KMS-11 (cell line): ENCODE measurements around the gene GPC3.

Experiments used
- H2AFZ ChIP-seq: fragments of 200-600 bp; sonication (generic); 2 replicates; pipeline ENCODE4 v1.6.1; 2016; ENCODE audit warnings: antibody characterized with exemption, mixed run types, low read depth
- H3K27ac ChIP-seq: fragments of 200-600 bp; sonication (generic); 2 replicates; pipeline ENCODE4 v1.6.1; 2016; ENCODE audit warnings: mild to moderate bottlenecking, mixed run types
- H3K27me3 ChIP-seq: fragments of 200-600 bp; sonication (generic); 2 replicates; pipeline ENCODE4 v1.6.1; 2017; ENCODE audit warnings: mild to moderate bottlenecking, low read depth, mixed run types, moderate library complexity; ENCODE audit not compliant: insufficient read depth
- H3K36me3 ChIP-seq: fragments of 200-600 bp; sonication (generic); 2 replicates; pipeline ENCODE4 v1.6.1; 2017; ENCODE audit warnings: mild to moderate bottlenecking, mixed run types; ENCODE audit not compliant: insufficient read depth
- H3K4me1 ChIP-seq: fragments of 200-600 bp; sonication (generic); 2 replicates; pipeline ENCODE4 v1.6.1; 2016; ENCODE audit warnings: mild to moderate bottlenecking, low read depth, mixed run types; ENCODE audit not compliant: poor library complexity, severe bottlenecking
- H3K4me2 ChIP-seq: fragments of 200-600 bp; sonication (generic); 2 replicates; pipeline ENCODE4 v1.7.0; 2016; ENCODE audit warnings: mild to moderate bottlenecking, mixed run types
- H3K4me3 ChIP-seq: fragments of 200-600 bp; sonication (generic); IDR thresholded peaks from 2 replicates; pipeline ENCODE4 v1.6.1; 2017; ENCODE audit warnings: low read depth, low read length, mixed read lengths; ENCODE audit not compliant: insufficient read depth
- H3K79me2 ChIP-seq: fragments of 200-600 bp; sonication (generic); 2 replicates; pipeline ENCODE4 v1.6.1; 2016; ENCODE audit warnings: low read depth, mixed run types; ENCODE audit not compliant: insufficient read depth
- H3K9ac ChIP-seq: fragments of 200-600 bp; sonication (generic); 2 replicates; pipeline ENCODE4 v1.6.1; 2016; ENCODE audit warnings: mild to moderate bottlenecking, mixed run types
- H4K20me1 ChIP-seq: fragments of 200-600 bp; sonication (generic); 2 replicates; pipeline ENCODE4 v1.6.1; 2016; ENCODE audit warnings: mild to moderate bottlenecking, mixed run types; ENCODE audit not compliant: insufficient read depth
- CTCF ChIP-seq: fragments of 200-600 bp; sonication (generic); conservative IDR thresholded peaks from 2 replicates; pipeline ENCODE4 v1.6.1; 2017; ENCODE audit warnings: low read depth, mild to moderate bottlenecking, antibody characterized with exemption, low read length, moderate library complexity, mixed read lengths

The GPC3 gene

GRCh38 chrX:133999031-133999705, 13.8 kb upstream of the GPC3 start:
- Histone ChIP-seq H3K4me2 (no peak overlapping the region), H3K27ac (no peak overlapping the region), H3K79me2 (no peaks in the 10 kb centered on the region), H3K4me1 (no peaks in the 10 kb centered on the region), H3K36me3 (no peaks in the 10 kb centered on the region), H3K4me3 (no peak overlapping the region), H4K20me1 (no peaks in the 10 kb centered on the region), H3K9ac (no peak overlapping the region), H2AFZ (no peak overlapping the region), H3K27me3 (no peaks in the 10 kb centered on the region)
- TF ChIP-seq CTCF = no peak

- H2AFZ ChIP-seq = no peak overlapping the region
- H3K27me3 ChIP-seq = no peaks in the 10 kb centered on the region
- H3K9ac ChIP-seq = no peak overlapping the region
- no peaks in the 10 kb centered on the region for H3K4me1 ChIP-seq
- H3K27ac ChIP-seq = no peak overlapping the region
- no peak overlapping the region for H3K4me2 ChIP-seq
- TF ChIP-seq CTCF = no peak
- no peak overlapping the region for H3K4me3 ChIP-seq
- H3K79me2 ChIP-seq = no peaks in the 10 kb centered on the region
- H3K36me3 ChIP-seq = no peaks in the 10 kb centered on the region
- H4K20me1 ChIP-seq = no peaks in the 10 kb centered on the region
Observed at GRCh38 chrX:133995759-133996158, 10.4 kb upstream of the GPC3 start.

- H3K4me3 ChIP-seq = no peak overlapping the region
- H3K36me3 ChIP-seq = no peaks in the 10 kb centered on the region
- H3K27ac ChIP-seq = no peak overlapping the region
- no peaks in the 10 kb centered on the region for H4K20me1 ChIP-seq
- H2AFZ ChIP-seq = no peak overlapping the region
- no peaks in the 10 kb centered on the region for H3K27me3 ChIP-seq
- H3K9ac ChIP-seq = no peak overlapping the region
- H3K4me1 ChIP-seq = no peaks in the 10 kb centered on the region
- no peaks in the 10 kb centered on the region for H3K79me2 ChIP-seq
- no peak overlapping the region for H3K4me2 ChIP-seq
- TF ChIP-seq CTCF = no peak
Observed at GRCh38 chrX:133994576-133994975, 9.2 kb upstream of the GPC3 start.

- H3K4me1 ChIP-seq = no peaks in the 10 kb centered on the region
- no peaks in the 10 kb centered on the region for H3K27me3 ChIP-seq
Observed at GRCh38 chrX:133992882-133993281, 7.5 kb upstream of the GPC3 start.

More at GRCh38 chrX:133992882-133993281, 7.5 kb upstream of the GPC3 start:
- no peak overlapping the region for H3K9ac ChIP-seq
- no peaks in the 10 kb centered on the region for H4K20me1 ChIP-seq
- H3K27ac ChIP-seq = no peak overlapping the region
- H2AFZ ChIP-seq = no peak overlapping the region
- no peaks in the 10 kb centered on the region for H3K79me2 ChIP-seq
- no peaks in the 10 kb centered on the region for H3K36me3 ChIP-seq
- TF ChIP-seq CTCF = no peak
- no peak overlapping the region for H3K4me3 ChIP-seq
- no peak overlapping the region for H3K4me2 ChIP-seq
